WTC11 (cell line): ENCODE measurements around the gene DISC1. TPM values are rescaled to one million over a fixed set of nuclear protein-coding genes. Genes with fewer than 3 reads are reported as not detected.

ENCODE experiments used
- ATAC-seq: fragments of 200-7000 bp; cut with Tn5 transposase; 2 replicates; pipeline ENCODE4 v1.10.0; 2021; ENCODE audit warnings: mild to moderate bottlenecking, moderate library complexity
- CTCF ChIA-PET: fragments of 300-600 bp; sonication (Branson Sonifier 250); formaldehyde crosslinking; loops from one replicate; lab custom pipeline; 2021; ENCODE audit warnings: antibody characterized with exemption; lab: Charles Lee
- POLR2A ChIA-PET: fragments of 350-600 bp; sonication (Branson Sonifier 250); formaldehyde crosslinking; loops from one replicate; lab custom pipeline; 2021; ENCODE audit warnings: antibody characterized with exemption; lab: Charles Lee
- DNase-seq: peaks from one replicate; pipeline ENCODE4 v3.0.0; 2021; ENCODE audit warnings: low spot score
- H3K27ac Mint-ChIP-seq: 2 replicates; pipeline ENCODE4 v1.8.0; 2021; ENCODE audit warnings: mixed read lengths
- H3K27me3 Mint-ChIP-seq: 2 replicates; pipeline ENCODE4 v1.8.0; 2021; ENCODE audit warnings: low read depth, mild to moderate bottlenecking, moderate library complexity, mixed read lengths
- H3K36me3 Mint-ChIP-seq: 2 replicates; pipeline ENCODE4 v1.8.0; 2021; ENCODE audit warnings: mixed read lengths
- H3K4me1 Mint-ChIP-seq: 2 replicates; pipeline ENCODE4 v1.8.0; 2022; ENCODE audit warnings: mixed read lengths
- H3K4me3 Mint-ChIP-seq: 2 replicates; pipeline ENCODE4 v1.8.0; 2021; ENCODE audit warnings: mild to moderate bottlenecking, moderate library complexity, mixed read lengths
- H3K9me3 Mint-ChIP-seq: 2 replicates; pipeline ENCODE4 v1.8.0; 2021; ENCODE audit warnings: mixed read lengths
- ATF6 ChIP-seq: sonication (generic); formaldehyde crosslinking; IDR thresholded peaks from 2 replicates; pipeline ENCODE4 v1.8.1; 2023; ENCODE audit warnings: mild to moderate bottlenecking, missing genetic modification reagents
- ESRRA ChIP-seq: sonication (generic); formaldehyde crosslinking; IDR thresholded peaks from 2 replicates; pipeline ENCODE4 v1.8.1; 2022; ENCODE audit warnings: mild to moderate bottlenecking, missing genetic modification reagents, borderline replicate concordance
- GTF2I ChIP-seq: fragments of 250-450 bp; sonication (Bioruptor Pico); conservative IDR thresholded peaks from 2 replicates; pipeline ENCODE4 v1.4.0; 2021; ENCODE audit warnings: mild to moderate bottlenecking
- MXD4 ChIP-seq: fragments of 250-450 bp; sonication (Bioruptor Pico); IDR thresholded peaks from 2 replicates; pipeline ENCODE4 v1.8.0; 2021; ENCODE audit warnings: mild to moderate bottlenecking, moderate library complexity, borderline replicate concordance
- MYBL2 ChIP-seq: sonication (generic); formaldehyde crosslinking; IDR thresholded peaks from 2 replicates; pipeline ENCODE4 v1.8.1; 2023; ENCODE audit warnings: mild to moderate bottlenecking, moderate library complexity, missing genetic modification reagents
- NFE2L1 ChIP-seq: sonication (generic); formaldehyde crosslinking; IDR thresholded peaks from 2 replicates; pipeline ENCODE4 v1.8.1; 2023; ENCODE audit warnings: missing genetic modification reagents
- NR2C2 ChIP-seq: sonication (generic); formaldehyde crosslinking; IDR thresholded peaks from 2 replicates; pipeline ENCODE4 v1.8.0; 2022; ENCODE audit warnings: mild to moderate bottlenecking, missing genetic modification reagents
- TCF7 ChIP-seq: sonication (generic); formaldehyde crosslinking; IDR thresholded peaks from 2 replicates; pipeline ENCODE4 v1.8.0; 2022; ENCODE audit warnings: mild to moderate bottlenecking, low read depth, missing genetic modification reagents, moderate library complexity
- TEAD1 ChIP-seq: sonication (generic); formaldehyde crosslinking; IDR thresholded peaks from 2 replicates; pipeline ENCODE4 v1.8.0; 2022; ENCODE audit warnings: mild to moderate bottlenecking, missing genetic modification reagents
- TP53 ChIP-seq: sonication (generic); formaldehyde crosslinking; IDR thresholded peaks from 2 replicates; pipeline ENCODE4 v1.8.1; 2023; ENCODE audit warnings: mild to moderate bottlenecking, missing genetic modification reagents
- USF1 ChIP-seq: sonication (generic); formaldehyde crosslinking; IDR thresholded peaks from 2 replicates; pipeline ENCODE4 v1.8.0; 2022; ENCODE audit warnings: mild to moderate bottlenecking, missing genetic modification reagents
- ZBTB21 ChIP-seq: sonication (generic); formaldehyde crosslinking; IDR thresholded peaks from 2 replicates; pipeline ENCODE4 v1.8.1; 2023; ENCODE audit warnings: mild to moderate bottlenecking, missing genetic modification reagents, borderline replicate concordance
- ZNF121 ChIP-seq: sonication (generic); formaldehyde crosslinking; IDR thresholded peaks from 2 replicates; pipeline ENCODE4 v1.8.0; 2023; ENCODE audit warnings: missing genetic modification reagents
- ZNF263 ChIP-seq: sonication (generic); formaldehyde crosslinking; IDR thresholded peaks from 2 replicates; pipeline ENCODE4 v1.8.1; 2022; ENCODE audit warnings: low read depth, mild to moderate bottlenecking, moderate library complexity, missing genetic modification reagents
- ZNF281 ChIP-seq: sonication (generic); formaldehyde crosslinking; IDR thresholded peaks from 2 replicates; pipeline ENCODE4 v1.8.0; 2023; ENCODE audit warnings: mild to moderate bottlenecking, missing genetic modification reagents
- ZNF396 ChIP-seq: fragments of 250-450 bp; sonication (Bioruptor Pico); IDR thresholded peaks from 2 replicates; pipeline ENCODE4 v1.8.0; 2021; ENCODE audit warnings: mild to moderate bottlenecking, moderate library complexity, borderline replicate concordance
- ZNF416 ChIP-seq: fragments of 250-450 bp; sonication (Bioruptor Pico); IDR thresholded peaks from 2 replicates; pipeline ENCODE4 v1.9.0; 2021; ENCODE audit warnings: mild to moderate bottlenecking, inconsistent platforms
- ZNF425 ChIP-seq: fragments of 250-450 bp; sonication (Bioruptor Pico); conservative IDR thresholded peaks from 2 replicates; pipeline ENCODE4 v1.9.0; 2021; ENCODE audit warnings: mild to moderate bottlenecking
- total RNA-seq: library from RNA; stranded (reverse); gene quantifications from 3 replicates; pipeline ENCODE4 v1.2.3, GENCODE V29; 2021
- TF ChIP-seq, protein P1 (sequence below): sonication (generic); formaldehyde crosslinking; IDR thresholded peaks from 2 replicates; pipeline ENCODE4 v1.8.0; 2022; ENCODE audit warnings: mild to moderate bottlenecking, missing genetic modification reagents
- TF ChIP-seq, protein P2 (sequence below): sonication (generic); formaldehyde crosslinking; IDR thresholded peaks from 2 replicates; pipeline ENCODE4 v1.8.1; 2023; ENCODE audit warnings: mild to moderate bottlenecking, missing genetic modification reagents
- TF ChIP-seq, protein P3 (sequence below): sonication (generic); formaldehyde crosslinking; IDR thresholded peaks from 2 replicates; pipeline ENCODE4 v1.8.1; 2022; ENCODE audit warnings: mild to moderate bottlenecking, missing genetic modification reagents, moderate library complexity, borderline replicate concordance

DISC1 gene
- total RNA-seq, 1 experiment from 2014 or later = 5.5 TPM

- DNase-seq (no peak), ATAC-seq (no peak)
- H3K27me3 Mint-ChIP-seq = no peaks in the 10 kb centered on the region
- H3K4me3 Mint-ChIP-seq = no peak overlapping the region
- H3K36me3 Mint-ChIP-seq = no peaks in the 10 kb centered on the region
- no peaks in the 10 kb centered on the region for H3K9me3 Mint-ChIP-seq
- POLR2A ChIA-PET = no interaction called here
- H3K27ac Mint-ChIP-seq = no peak overlapping the region
- TF ChIP-seq TCF7 (CRISPR knock-in tag) = no peak
- TF ChIP-seq ZNF281 = no peak
- no peak for TF ChIP-seq ZBTB21 (CRISPR knock-in tag)
- CTCF ChIA-PET = no interaction called here
- H3K4me1 Mint-ChIP-seq = peaks cover 8% of the 10 kb centered on the region
Measured at GRCh38 chr1:231677442-231677841, 50.9 kb downstream of the DISC1 start.

DNA sequence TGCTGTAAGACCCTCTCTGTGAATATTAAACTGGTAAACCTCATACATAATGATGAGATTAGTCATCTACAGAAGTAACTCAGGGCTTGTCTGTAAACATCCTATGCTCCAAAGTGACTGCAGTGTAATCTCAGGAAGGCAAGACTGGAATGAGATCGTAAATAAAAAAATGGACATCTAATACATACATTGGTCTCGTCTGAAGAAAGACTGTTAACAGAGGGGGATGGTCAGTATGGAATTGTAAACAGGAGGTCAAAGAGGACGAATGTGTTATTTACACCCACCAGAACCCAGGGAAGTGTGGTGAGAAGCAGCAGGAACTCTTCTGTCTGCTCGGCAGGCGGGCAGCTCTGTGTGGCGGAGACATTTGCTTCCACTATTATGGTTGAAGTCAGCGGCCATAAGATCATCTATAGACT is 51.4 kb downstream of the DISC1 start:
- Mint-ChIP-seq H3K4me3 (no peak overlapping the region), H3K27ac (no peak overlapping the region), H3K36me3 (no peaks in the 10 kb centered on the region), H3K9me3 (no peaks in the 10 kb centered on the region), H3K27me3 (no peaks in the 10 kb centered on the region), H3K4me1 (peaks cover 8% of the 10 kb centered on the region)
- ATAC-seq (no peak), DNase-seq (no peak)
- CTCF ChIA-PET = no interaction called here
- POLR2A ChIA-PET = no interaction called here
- TF ChIP-seq, protein P1, sequence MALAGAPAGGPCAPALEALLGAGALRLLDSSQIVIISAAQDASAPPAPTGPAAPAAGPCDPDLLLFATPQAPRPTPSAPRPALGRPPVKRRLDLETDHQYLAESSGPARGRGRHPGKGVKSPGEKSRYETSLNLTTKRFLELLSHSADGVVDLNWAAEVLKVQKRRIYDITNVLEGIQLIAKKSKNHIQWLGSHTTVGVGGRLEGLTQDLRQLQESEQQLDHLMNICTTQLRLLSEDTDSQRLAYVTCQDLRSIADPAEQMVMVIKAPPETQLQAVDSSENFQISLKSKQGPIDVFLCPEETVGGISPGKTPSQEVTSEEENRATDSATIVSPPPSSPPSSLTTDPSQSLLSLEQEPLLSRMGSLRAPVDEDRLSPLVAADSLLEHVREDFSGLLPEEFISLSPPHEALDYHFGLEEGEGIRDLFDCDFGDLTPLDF (CRISPR knock-in tag) = no peak
- TF ChIP-seq ZNF263 (no peak), MXD4 (no peak), NR2C2 (no peak), ZNF425 (CRISPR knock-in tag) (no peak), TEAD1 (CRISPR knock-in tag) (no peak), USF1 (CRISPR knock-in tag) (no peak), ATF6 (CRISPR knock-in tag) (no peak), ZNF396 (CRISPR knock-in tag) (no peak), TP53 (CRISPR knock-in tag) (no peak), ZNF416 (no peak), ZNF121 (CRISPR knock-in tag) (no peak), TCF7 (CRISPR knock-in tag) (no peak), MYBL2 (CRISPR knock-in tag) (no peak), NFE2L1 (no peak), ESRRA (no peak), GTF2I (no peak)
- TF ChIP-seq, protein P2, sequence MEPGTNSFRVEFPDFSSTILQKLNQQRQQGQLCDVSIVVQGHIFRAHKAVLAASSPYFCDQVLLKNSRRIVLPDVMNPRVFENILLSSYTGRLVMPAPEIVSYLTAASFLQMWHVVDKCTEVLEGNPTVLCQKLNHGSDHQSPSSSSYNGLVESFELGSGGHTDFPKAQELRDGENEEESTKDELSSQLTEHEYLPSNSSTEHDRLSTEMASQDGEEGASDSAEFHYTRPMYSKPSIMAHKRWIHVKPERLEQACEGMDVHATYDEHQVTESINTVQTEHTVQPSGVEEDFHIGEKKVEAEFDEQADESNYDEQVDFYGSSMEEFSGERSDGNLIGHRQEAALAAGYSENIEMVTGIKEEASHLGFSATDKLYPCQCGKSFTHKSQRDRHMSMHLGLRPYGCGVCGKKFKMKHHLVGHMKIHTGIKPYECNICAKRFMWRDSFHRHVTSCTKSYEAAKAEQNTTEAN = no peak
- TF ChIP-seq, protein P3, sequence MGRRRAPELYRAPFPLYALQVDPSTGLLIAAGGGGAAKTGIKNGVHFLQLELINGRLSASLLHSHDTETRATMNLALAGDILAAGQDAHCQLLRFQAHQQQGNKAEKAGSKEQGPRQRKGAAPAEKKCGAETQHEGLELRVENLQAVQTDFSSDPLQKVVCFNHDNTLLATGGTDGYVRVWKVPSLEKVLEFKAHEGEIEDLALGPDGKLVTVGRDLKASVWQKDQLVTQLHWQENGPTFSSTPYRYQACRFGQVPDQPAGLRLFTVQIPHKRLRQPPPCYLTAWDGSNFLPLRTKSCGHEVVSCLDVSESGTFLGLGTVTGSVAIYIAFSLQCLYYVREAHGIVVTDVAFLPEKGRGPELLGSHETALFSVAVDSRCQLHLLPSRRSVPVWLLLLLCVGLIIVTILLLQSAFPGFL (CRISPR knock-in tag) = no peak
